ENCODE data around the gene AEBP1. TPM values are rescaled to one million over a fixed set of nuclear protein-coding genes. Genes with fewer than 3 reads are reported as not detected.
A peak's percentile ranks its signal among the peaks of the same experiment; 100 is the strongest.

The AEBP1 gene
- total and polyA plus RNA-seq, 2 of the 4 experiments (the other 2 are of a cell fraction), result 1.1 to 5.7 TPM

DNA sequence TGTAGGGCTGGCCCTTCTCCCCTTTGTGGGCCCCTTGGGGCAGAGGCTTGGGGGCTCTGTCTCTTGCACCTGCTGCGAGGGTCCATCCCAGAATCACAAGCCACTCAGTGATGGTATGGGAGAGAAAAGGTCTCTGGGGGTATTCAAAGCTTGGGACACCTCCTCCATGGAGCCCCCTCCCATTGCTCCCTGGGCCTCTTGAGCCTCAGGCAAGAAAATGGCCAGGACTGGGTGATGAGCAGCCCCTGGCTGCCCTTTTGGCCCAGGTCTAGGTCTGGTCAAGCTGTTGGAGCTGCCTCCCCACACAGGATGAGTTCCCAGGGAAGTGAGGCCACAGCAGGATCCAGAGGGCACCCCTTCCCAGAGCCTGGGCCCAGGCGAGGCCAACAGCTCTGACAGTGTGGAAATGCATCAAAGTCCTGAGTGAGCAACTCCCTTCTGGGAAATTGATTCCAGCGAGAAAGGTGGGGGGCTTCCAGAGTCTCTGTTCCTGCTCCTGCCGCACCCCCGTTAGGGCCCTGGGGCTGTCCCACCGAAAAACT, 40.4 kb downstream of the AEBP1 start:
- H3K9me1 ChIP-seq (ENCODE audit: insufficient read depth, low read length), result peaks cover 3% of the 10 kb centered on the region; the same call in 1 of the 2 replicates
- H3K4me1 ChIP-seq (ENCODE audit: control insufficient read depth, insufficient read depth, low read length), result peaks cover 3% of the 10 kb centered on the region; the same call in 1 of the 2 replicates
- H4K8ac ChIP-seq (ENCODE audit: low read depth in 2 of 2, low read length in 2 of 2), result no peak overlapping the region
- intact Hi-C loops (cut with micrococcal nuclease), result no loop called here
- no peaks in the 10 kb centered on the region for H3K79me1 ChIP-seq (ENCODE audit: low read depth in 1 of 2, low read length in 2 of 2)
- H2BK5ac ChIP-seq (ENCODE audit: low read depth, low read length, poor library complexity, severe bottlenecking), result no peak overlapping the region
- H3K4ac ChIP-seq (ENCODE audit: low read depth, low read length), result no peak overlapping the region
- no peaks in the 10 kb centered on the region for H4K20me1 ChIP-seq (ENCODE audit: insufficient read depth, low read length)
- no peak overlapping the region for H2AFZ ChIP-seq (replicated peaks; ENCODE audit: low read length, poor library complexity)
- H3K36me3 ChIP-seq (ENCODE audit: control insufficient read depth, insufficient read depth, low read length), result no peaks in the 10 kb centered on the region
- H4K91ac ChIP-seq (ENCODE audit: insufficient read depth, low read depth, low read length), result no peak overlapping the region
- H2BK20ac ChIP-seq (ENCODE audit: low read depth, low read length), result no peak overlapping the region
- H2AK9ac ChIP-seq (replicated peaks; ENCODE audit: low read depth, low read length, poor library complexity), result peak overlapping the region; percentile 24
- H3K4me2 ChIP-seq (ENCODE audit: low read depth, low read length), result no peak overlapping the region
- 92% methylated on average over 5 of the region's 6 CpGs; no CpG with 5 or more reads in 1 of the 2 experiments for WGBS, 2 experiments (ENCODE audit: extremely low coverage in 2 of 2, insufficient read length in 1 of 2)
- no peak overlapping the region for H2BK15ac ChIP-seq (ENCODE audit: low read depth, low read length)
- in situ Hi-C loops (cut with MboI; ENCODE audit: low sequenced_read_pairs), result no loop called here
- no peak overlapping the region for H3K23ac ChIP-seq (ENCODE audit: low read depth, low read length)
- H3K56ac ChIP-seq (ENCODE audit: extremely low read depth, insufficient read depth, low read length), result no peak overlapping the region
- POLR2A ChIA-PET (ENCODE audit: unreplicated experiment), result no interaction called here
- H2AK5ac ChIP-seq (ENCODE audit: low read depth, low read length), result no peak overlapping the region
- H3K14ac ChIP-seq (replicated peaks; ENCODE audit: low read depth, low read length), result no peak overlapping the region
- no peak overlapping the region for H3K27ac ChIP-seq (ENCODE audit: insufficient read depth, low read length)
- TF ChIP-seq, protein P1, sequence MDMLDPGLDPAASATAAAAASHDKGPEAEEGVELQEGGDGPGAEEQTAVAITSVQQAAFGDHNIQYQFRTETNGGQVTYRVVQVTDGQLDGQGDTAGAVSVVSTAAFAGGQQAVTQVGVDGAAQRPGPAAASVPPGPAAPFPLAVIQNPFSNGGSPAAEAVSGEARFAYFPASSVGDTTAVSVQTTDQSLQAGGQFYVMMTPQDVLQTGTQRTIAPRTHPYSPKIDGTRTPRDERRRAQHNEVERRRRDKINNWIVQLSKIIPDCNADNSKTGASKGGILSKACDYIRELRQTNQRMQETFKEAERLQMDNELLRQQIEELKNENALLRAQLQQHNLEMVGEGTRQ (IDR thresholded peaks at IDR 0.05; ENCODE audit: low read depth, low read length), result no peak
- TF ChIP-seq MAZ (IDR thresholded peaks at IDR 0.05; ENCODE audit: borderline replicate concordance, low read depth, low read length) (no peak), FOS (IDR thresholded peaks at IDR 0.05; ENCODE audit: low read depth, low read length) (no peak), RAD21 (IDR thresholded peaks at IDR 0.05; ENCODE audit: low read length) (no peak), RFX5 (IDR thresholded peaks at IDR 0.05; ENCODE audit: low read depth, low read length) (no peak), BHLHE40 (IDR thresholded peaks at IDR 0.05; ENCODE audit: low read depth, low read length) (no peak)
- TF ChIP-seq, protein P2, sequence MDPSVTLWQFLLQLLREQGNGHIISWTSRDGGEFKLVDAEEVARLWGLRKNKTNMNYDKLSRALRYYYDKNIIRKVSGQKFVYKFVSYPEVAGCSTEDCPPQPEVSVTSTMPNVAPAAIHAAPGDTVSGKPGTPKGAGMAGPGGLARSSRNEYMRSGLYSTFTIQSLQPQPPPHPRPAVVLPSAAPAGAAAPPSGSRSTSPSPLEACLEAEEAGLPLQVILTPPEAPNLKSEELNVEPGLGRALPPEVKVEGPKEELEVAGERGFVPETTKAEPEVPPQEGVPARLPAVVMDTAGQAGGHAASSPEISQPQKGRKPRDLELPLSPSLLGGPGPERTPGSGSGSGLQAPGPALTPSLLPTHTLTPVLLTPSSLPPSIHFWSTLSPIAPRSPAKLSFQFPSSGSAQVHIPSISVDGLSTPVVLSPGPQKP (IDR thresholded peaks at IDR 0.05; ENCODE audit: borderline replicate concordance, low read depth, low read length), result no peak
- CTCF ChIA-PET, result no interaction called here
- H4K5ac ChIP-seq (ENCODE audit: low read depth, low read length), result no peak overlapping the region
- BruUV-seq (replicated peaks), result no TSS peak
- no peak overlapping the region for H3K4me3 ChIP-seq (ENCODE audit: insufficient read depth, low read depth, low read length)
- no peak overlapping the region for H3K9ac ChIP-seq (ENCODE audit: low read depth, low read length)
- DNase-seq (no peak), ATAC-seq (ENCODE audit: low read depth) (no peak)
- no peak overlapping the region for H2BK120ac ChIP-seq (ENCODE audit: low read depth, low read length)
- dilution Hi-C loops (cut with HindIII; ENCODE audit: low sequenced_read_pairs, unreplicated experiment), result no loop called here
- no peak overlapping the region for H3K18ac ChIP-seq (ENCODE audit: low read depth, low read length)
- no peaks in the 10 kb centered on the region for H3K9me3 ChIP-seq (ENCODE audit: control insufficient read depth, insufficient read depth, low read length)
- peaks cover 39% of the 10 kb centered on the region for H3K27me3 ChIP-seq (ENCODE audit: control insufficient read depth, insufficient read depth, low read length)
